Effector CD8-positive, alpha-beta T cell (primary cell): ENCODE measurements around the gene SERGEF.

Experiments
- DNase-seq: peaks from one replicate; lab custom pipeline; 2025; lab: John Stamatoyannopoulos, UW

SERGEF gene

GRCh38 chr11:17861036-17861755 is 151.7 kb downstream of the SERGEF start:
- no peak for DNase-seq

- no peak for DNase-seq
Measured at GRCh38 chr11:17859552-17859951, 153.3 kb downstream of the SERGEF start.

- DNase-seq = no peak
Measured at GRCh38 chr11:17855531-17856290, 157.1 kb downstream of the SERGEF start.

GRCh38 chr11:17853280-17853679 is 159.6 kb downstream of the SERGEF start:
- no peak for DNase-seq

GRCh38 chr11:17852246-17852645 is 160.6 kb downstream of the SERGEF start:
- no peak for DNase-seq

- no peak for DNase-seq
Measured at GRCh38 chr11:17851697-17852096, 161.2 kb downstream of the SERGEF start.

- no peak for DNase-seq
Measured at GRCh38 chr11:17850336-17850735, 162.5 kb downstream of the SERGEF start.

GRCh38 chr11:17848715-17849114 is 164.1 kb downstream of the SERGEF start:
- DNase-seq = no peak

GRCh38 chr11:17846852-17847453 is 165.9 kb downstream of the SERGEF start:
- no peak for DNase-seq

- DNase-seq = no peak
Measured at GRCh38 chr11:17845431-17845881, 167.4 kb downstream of the SERGEF start.

GRCh38 chr11:17840101-17840548 is 172.7 kb downstream of the SERGEF start:
- DNase-seq = no peak

GRCh38 chr11:17839450-17839849 is 173.4 kb downstream of the SERGEF start:
- DNase-seq = no peak

- DNase-seq = no peak
Measured at GRCh38 chr11:17838102-17838501, 174.7 kb downstream of the SERGEF start.

GRCh38 chr11:17831883-17832282 is 181.0 kb downstream of the SERGEF start:
- DNase-seq = no peak

GRCh38 chr11:17831228-17831627 is 181.6 kb downstream of the SERGEF start:
- no peak for DNase-seq

- DNase-seq = no peak
Measured at GRCh38 chr11:17828311-17828751, 184.5 kb downstream of the SERGEF start.

GRCh38 chr11:17827006-17827405 is 185.8 kb downstream of the SERGEF start:
- DNase-seq = no peak

GRCh38 chr11:17822401-17822781 is 190.5 kb downstream of the SERGEF start:
- DNase-seq = no peak

- no peak for DNase-seq
Measured at GRCh38 chr11:17821648-17822400, 191.0 kb downstream of the SERGEF start.

GRCh38 chr11:17816232-17816931 is 196.5 kb downstream of the SERGEF start:
- DNase-seq = no peak

GRCh38 chr11:17814546-17814945 is 198.3 kb downstream of the SERGEF start:
- DNase-seq = no peak
